Caco-2 (cell line): Measurements from ENCODE around the gene PTPRN2. TPM values are rescaled to one million over a fixed set of nuclear protein-coding genes. Genes with fewer than 3 reads are reported as not detected.

Source experiments
- BruUV-seq: library from RNA; stranded (reverse); fragments of 400-500 nt; replicated peaks from 2 replicates; lab custom pipeline; 2021; lab: Mats Ljungman, UMichigan
- CTCF ChIA-PET: fragments of 300-600 bp; sonication (Branson Sonifier 250); formaldehyde crosslinking; loops from one replicate; lab custom pipeline; 2022; ENCODE audit warnings: antibody characterized with exemption; lab: Charles Lee
- POLR2A ChIA-PET: fragments of 300-600 bp; sonication (Branson Sonifier 250); formaldehyde crosslinking; loops from one replicate; lab custom pipeline; 2022; ENCODE audit warnings: antibody characterized with exemption; lab: Charles Lee
- DNase-seq, 2 experiments: peaks; one replicate each; pipeline versions ENCODE4 v3.0.0 to v3.0.0-alpha.2; 2020 to 2022
- H3K27me3 ChIP-seq: replicated peaks from 2 replicates; pipeline ENCODE4 v1.6.0; 2011; ENCODE audit warnings: low read length; ENCODE audit not compliant: control insufficient read depth, insufficient read depth
- H3K36me3 ChIP-seq: 2 replicates; pipeline ENCODE4 v1.5.1; 2011; ENCODE audit warnings: low read length; ENCODE audit not compliant: control insufficient read depth, insufficient read depth
- H3K4me1 ChIP-seq: fragments of 250-450 bp; sonication (Bioruptor Pico); 2 replicates; pipeline ENCODE4 v1.5.1; 2020; ENCODE audit warnings: mild to moderate bottlenecking
- H3K4me3 ChIP-seq: 2 replicates; pipeline ENCODE4 v1.5.1; 2011; ENCODE audit warnings: low read depth, mild to moderate bottlenecking, control low read depth, low read length
- H3K9me3 ChIP-seq: fragments of 250-450 bp; sonication (Bioruptor Pico); 2 replicates; pipeline ENCODE4 v1.5.1; 2020; ENCODE audit warnings: mild to moderate bottlenecking, moderate library complexity
- H3K27ac Mint-ChIP-seq: one replicate; pipeline ENCODE4 v1.8.0; 2022; ENCODE audit warnings: mixed read lengths; ENCODE audit not compliant: unreplicated experiment
- H3K27me3 Mint-ChIP-seq: one replicate; pipeline ENCODE4 v1.8.0; 2022; ENCODE audit warnings: mixed read lengths; ENCODE audit not compliant: insufficient read depth, unreplicated experiment
- H3K36me3 Mint-ChIP-seq: one replicate; pipeline ENCODE4 v1.8.0; 2022; ENCODE audit warnings: mild to moderate bottlenecking, mixed read lengths; ENCODE audit not compliant: insufficient read depth, unreplicated experiment
- H3K4me1 Mint-ChIP-seq: one replicate; pipeline ENCODE4 v1.8.0; 2022; ENCODE audit warnings: low read depth, mixed read lengths; ENCODE audit not compliant: unreplicated experiment
- H3K4me3 Mint-ChIP-seq: one replicate; pipeline ENCODE4 v1.8.0; 2022; ENCODE audit warnings: mild to moderate bottlenecking, moderate library complexity, mixed read lengths; ENCODE audit not compliant: unreplicated experiment
- H3K9me3 Mint-ChIP-seq: one replicate; pipeline ENCODE4 v1.8.0; 2022; ENCODE audit warnings: mixed read lengths; ENCODE audit not compliant: unreplicated experiment
- CTCF ChIP-seq, 2 experiments: fragments of 200-600 bp in 1 of 2; IDR thresholded peaks; 1 replicate in 1 of 2; 2 replicates in 1 of 2; pipeline versions ENCODE4 v1.5.1 to v1.8.0; 2011 to 2022; ENCODE audit warnings: antibody characterized with exemption in 1 of 2, control low read depth in 1 of 2, inconsistent platforms in 1 of 2, low read depth in 1 of 2, low read length in 1 of 2, mild to moderate bottlenecking in 1 of 2, moderate library complexity in 1 of 2; ENCODE audit not compliant: insufficient read depth in 1 of 2, severe bottlenecking in 1 of 2, unreplicated experiment in 1 of 2
- intact Hi-C: fragments of 100-400 bp; cut with micrococcal nuclease; formaldehyde crosslinking; loops from one replicate; pipeline ENCODE4 v1.10.0; 2022; ENCODE audit not compliant: unreplicated experiment
- total RNA-seq: library from RNA; stranded (reverse); gene quantifications from 2 replicates; pipeline ENCODE4 v1.2.3, GENCODE V29; 2022

The PTPRN2 gene
- total RNA-seq, 1 experiment from 2014 or later: 1.4 TPM

- CTCF ChIA-PET: no interaction called here
- POLR2A ChIA-PET: no interaction called here
- BruUV-seq: no TSS peak
- Histone ChIP-seq H3K4me1 (no peaks in the 10 kb centered on the region), H3K4me3 (no peak overlapping the region), H3K36me3 (no peaks in the 10 kb centered on the region), H3K27me3 (no peaks in the 10 kb centered on the region), H3K9me3 (no peaks in the 10 kb centered on the region)
- Mint-ChIP-seq H3K36me3 (no peaks in the 10 kb centered on the region), H3K27me3 (no peaks in the 10 kb centered on the region), H3K27ac (no peak overlapping the region), H3K4me3 (no peak overlapping the region), H3K4me1 (no peaks in the 10 kb centered on the region), H3K9me3 (peaks cover 5% of the 10 kb centered on the region)
- TF ChIP-seq CTCF (IDR thresholded peaks at IDR 0.05; ENCODE audit: insufficient read depth in 1 of 2, low read depth in 1 of 2, low read length in 1 of 2, severe bottlenecking in 1 of 2, unreplicated experiment in 1 of 2): no peak
- intact Hi-C loops: no loop called here
- no peak for DNase-seq
Observed at GRCh38 chr7:158449942-158450341, 137.7 kb downstream of the PTPRN2 start.

GRCh38 chr7:158449266-158449665 lies 138.4 kb downstream of the PTPRN2 start:
- Histone ChIP-seq H3K36me3 (no peaks in the 10 kb centered on the region), H3K4me1 (no peaks in the 10 kb centered on the region), H3K4me3 (no peak overlapping the region), H3K9me3 (no peaks in the 10 kb centered on the region), H3K27me3 (no peaks in the 10 kb centered on the region)
- BruUV-seq: no TSS peak
- Mint-ChIP-seq H3K27ac (no peak overlapping the region), H3K4me1 (no peaks in the 10 kb centered on the region), H3K27me3 (no peaks in the 10 kb centered on the region), H3K36me3 (no peaks in the 10 kb centered on the region), H3K4me3 (no peak overlapping the region), H3K9me3 (peaks cover 3% of the 10 kb centered on the region)
- CTCF ChIA-PET: no interaction called here
- TF ChIP-seq CTCF (IDR thresholded peaks at IDR 0.05; ENCODE audit: insufficient read depth in 1 of 2, low read depth in 1 of 2, low read length in 1 of 2, severe bottlenecking in 1 of 2, unreplicated experiment in 1 of 2): no peak
- POLR2A ChIA-PET: no interaction called here
- intact Hi-C loops: no loop called here
- DNase-seq: no peak

DNA sequence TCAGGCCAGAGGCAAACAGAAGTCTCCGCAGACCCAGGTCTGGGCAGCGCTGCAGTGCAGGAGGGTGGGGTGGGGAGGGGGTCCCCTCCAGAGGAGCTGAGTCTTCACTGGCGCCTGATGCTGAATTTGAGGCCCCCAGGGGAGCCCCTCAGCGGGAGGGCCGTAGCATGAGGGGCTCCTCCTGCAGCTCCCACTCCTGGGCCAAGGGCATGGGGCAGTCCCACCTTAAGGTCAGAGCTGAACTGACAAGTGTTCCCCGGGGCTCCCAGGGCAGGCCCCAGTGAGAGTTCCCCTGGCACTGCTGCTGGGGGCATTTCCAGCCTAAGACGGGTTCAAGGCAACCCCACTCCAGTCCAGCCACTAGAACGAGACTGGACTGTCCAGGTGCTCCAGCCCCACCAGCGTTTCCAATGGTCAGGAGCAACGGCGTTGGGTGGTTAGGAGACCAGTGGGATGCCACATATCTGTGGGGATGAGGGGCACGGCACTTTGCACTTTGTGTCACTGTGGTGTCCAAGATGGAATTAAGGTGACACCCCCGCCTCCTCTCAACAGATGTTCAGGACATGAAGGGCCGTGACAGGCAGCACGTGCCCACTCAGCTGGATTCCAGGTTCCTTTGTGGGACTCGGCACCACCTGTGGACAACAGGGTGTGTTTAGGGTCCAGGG lies 139.1 kb downstream of the PTPRN2 start:
- Mint-ChIP-seq H3K4me1 (no peaks in the 10 kb centered on the region), H3K27me3 (no peaks in the 10 kb centered on the region), H3K9me3 (no peaks in the 10 kb centered on the region), H3K27ac (no peak overlapping the region), H3K4me3 (no peak overlapping the region), H3K36me3 (no peaks in the 10 kb centered on the region)
- intact Hi-C loops: no loop called here
- Histone ChIP-seq H3K4me1 (no peaks in the 10 kb centered on the region), H3K9me3 (no peaks in the 10 kb centered on the region), H3K36me3 (no peaks in the 10 kb centered on the region), H3K27me3 (no peaks in the 10 kb centered on the region), H3K4me3 (no peak overlapping the region)
- ChIA-PET CTCF (no interaction called here), POLR2A (no interaction called here)
- TF ChIP-seq CTCF (IDR thresholded peaks at IDR 0.05; ENCODE audit: insufficient read depth in 1 of 2, low read depth in 1 of 2, low read length in 1 of 2, severe bottlenecking in 1 of 2, unreplicated experiment in 1 of 2): no peak
- DNase-seq: no peak
- no TSS peak for BruUV-seq
